K562 (cell line): ENCODE data around the gene HOXB3. TPM values are rescaled to one million over a fixed set of nuclear protein-coding genes. Genes with fewer than 3 reads are reported as not detected.

Experiments used
- ATAC-seq: fragments of 200-7000 bp; cut with Tn5 transposase; 3 replicates; pipeline ENCODE4 v1.9.1; 2020; ENCODE audit warnings: moderate library complexity
- BruUV-seq: library from RNA; stranded (reverse); fragments of 400-500 nt; replicated peaks from 2 replicates; lab custom pipeline; 2021; lab: Mats Ljungman, UMichigan
- CTCF ChIA-PET: fragments of 300-600 bp; formaldehyde crosslinking; extraction: SDS; loops from one replicate; lab custom pipeline; 2021; ENCODE audit warnings: low intra/inter-chr PET ratio; lab: Yijun Ruan, JAX
- POLR2A ChIA-PET: fragments of 300-600, 350-650 bp; sonication (Branson Sonifier 250); formaldehyde crosslinking; extraction: SDS; loops from one replicate; lab custom pipeline; 2021; ENCODE audit warnings: antibody characterized with exemption, inconsistent platforms; lab: Yijun Ruan, JAX
- DNase-seq, 4 experiments: peaks; one replicate each; pipeline versions ENCODE4 v3.0.0 to v3.0.0-alpha.2; 2011 to 2018; ENCODE audit warnings: low spot score in 3 of 4, mixed read lengths in 3 of 4; ENCODE audit errors: extremely low read depth in 1 of 4
- FAIRE-seq: peaks from 2 replicates; lab custom pipeline; 2011; peaks lifted over from hg19 to GRCh38; lab: Jason Lieb, UNC
- H2AFZ ChIP-seq: 2 replicates; pipeline ENCODE4 v1.6.0; 2011; ENCODE audit warnings: low read depth, low read length, control low read depth, inconsistent platforms
- H3K27ac ChIP-seq: fragments of 200-600 bp; 3 replicates; pipeline ENCODE4 v1.8.0; 2011; ENCODE audit warnings: low read depth, mild to moderate bottlenecking, control low read depth, inconsistent platforms, low read length, moderate library complexity, mixed read lengths; ENCODE audit errors: extremely low read depth
- H3K27me3 ChIP-seq, 2 experiments: fragments of 300-600 bp in 1 of 2; 2 replicates in 1 of 2; 3 replicates in 1 of 2; pipeline versions ENCODE4 v1.6.0 to v1.8.0; 2011; ENCODE audit warnings: inconsistent platforms in 2 of 2, low read length in 2 of 2, mild to moderate bottlenecking in 1 of 2, mixed read lengths in 1 of 2, moderate library complexity in 1 of 2; ENCODE audit not compliant: control insufficient read depth in 2 of 2, insufficient read depth in 2 of 2
- H3K36me3 ChIP-seq: fragments of 300-600 bp; 3 replicates; pipeline ENCODE4 v1.8.0; 2011; ENCODE audit warnings: mild to moderate bottlenecking, low read length, inconsistent platforms; ENCODE audit not compliant: control insufficient read depth, insufficient read depth
- H3K4me1 ChIP-seq, 2 experiments: fragments of 200-600 bp in 1 of 2; replicated peaks in 1 of 2; 2 replicates in 1 of 2; 3 replicates in 1 of 2; pipeline versions ENCODE4 v1.5.1 to v1.8.0; 2011; ENCODE audit warnings: inconsistent platforms in 2 of 2, low read length in 2 of 2, mild to moderate bottlenecking in 1 of 2, mixed read lengths in 1 of 2, moderate library complexity in 1 of 2; ENCODE audit not compliant: control insufficient read depth in 2 of 2, insufficient read depth in 2 of 2
- H3K4me2 ChIP-seq: 2 replicates; pipeline ENCODE4 v1.6.1; 2011; ENCODE audit warnings: low read length, control low read depth, inconsistent platforms, mixed read lengths; ENCODE audit not compliant: insufficient read depth
- H3K4me3 ChIP-seq: fragments of 200-600 bp; sonication (generic), shearing (Covaris generic); 2 replicates; pipeline ENCODE4 v1.5.1; 2016; ENCODE audit warnings: control low read depth, inconsistent platforms
- H3K79me2 ChIP-seq: fragments of 200-600 bp; 3 replicates; pipeline ENCODE4 v1.8.0; 2011; ENCODE audit warnings: low read length, inconsistent platforms; ENCODE audit not compliant: control insufficient read depth, insufficient read depth
- H3K9ac ChIP-seq, 2 experiments: 2 replicates each; pipeline versions ENCODE4 v1.6.0 to v1.6.1; 2011; ENCODE audit warnings: low read depth in 2 of 2, low read length in 2 of 2, control low read depth in 1 of 2, inconsistent platforms in 1 of 2, mild to moderate bottlenecking in 1 of 2, mixed read lengths in 1 of 2; ENCODE audit not compliant: insufficient read depth in 1 of 2
- H3K9me1 ChIP-seq: one replicate; pipeline ENCODE4 v1.6.0; 2011; ENCODE audit warnings: inconsistent platforms, mild to moderate bottlenecking, low read length, moderate library complexity; ENCODE audit not compliant: control insufficient read depth, insufficient read depth
- H3K9me3 ChIP-seq: replicated peaks from 2 replicates; pipeline ENCODE4 v1.5.1; 2011; ENCODE audit warnings: low read depth, low read length, inconsistent platforms; ENCODE audit not compliant: control insufficient read depth, insufficient read depth
- H4K20me1 ChIP-seq: replicated peaks from 2 replicates; pipeline ENCODE4 v1.6.1; 2011; ENCODE audit warnings: low read length, inconsistent platforms, mixed read lengths; ENCODE audit not compliant: control insufficient read depth, insufficient read depth
- EWSR1 ChIP-seq: fragments of 450-650 bp; IDR thresholded peaks from 2 replicates; pipeline ENCODE4 v1.6.1; 2018; ENCODE audit warnings: borderline replicate concordance, mild to moderate bottlenecking, low read depth, moderate library complexity; ENCODE audit not compliant: partially characterized antibody
- HIVEP1 ChIP-seq: fragments of 250-450 bp; sonication (Bioruptor Pico); IDR thresholded peaks from 2 replicates; pipeline ENCODE4 v1.4.0; 2020; ENCODE audit warnings: mild to moderate bottlenecking
- NUFIP1 ChIP-seq: fragments of 450-650 bp; IDR thresholded peaks from 2 replicates; pipeline ENCODE4 v1.6.1; 2018; ENCODE audit not compliant: partially characterized antibody
- RCOR1 ChIP-seq, 2 experiments: IDR thresholded peaks; 2 replicates each; pipeline ENCODE4 v1.6.1; 2012; ENCODE audit warnings: low read depth in 2 of 2, low read length in 2 of 2, borderline replicate concordance in 1 of 2, improper control_type of control experiment in 1 of 2
- ZNF124 ChIP-seq: sonication (generic); formaldehyde crosslinking; IDR thresholded peaks from 2 replicates; pipeline ENCODE4 v1.8.1; 2022; ENCODE audit warnings: missing genetic modification reagents
- ZNF165 ChIP-seq: fragments of 250-450 bp; sonication (Bioruptor Pico); IDR thresholded peaks from 2 replicates; pipeline ENCODE4 v1.4.0; 2020; ENCODE audit warnings: borderline replicate concordance
- ZNF311 ChIP-seq: fragments of 250-450 bp; sonication (Bioruptor Pico); IDR thresholded peaks from 2 replicates; pipeline ENCODE4 v1.4.0; 2020; ENCODE audit warnings: mild to moderate bottlenecking, moderate library complexity
- ZNF76 ChIP-seq: fragments of 250-450 bp; sonication (Bioruptor Pico); IDR thresholded peaks from 2 replicates; pipeline ENCODE4 v1.4.0; 2020; ENCODE audit warnings: mild to moderate bottlenecking, moderate library complexity, borderline replicate concordance
- WGBS: fragments of 100-300 bp; shearing (Covaris generic); methylation state at CpG from one replicate; pipeline ENCODE4 v1.1.6; 2016; ENCODE audit warnings: low coverage, mixed read lengths; ENCODE audit not compliant: insufficient coverage; ENCODE audit errors: missing lambda C conversion rate; 5-methylcytosine and 5-hydroxymethylcytosine counted together
- in situ Hi-C: fragments of 300-500 bp; cut with MboI; formaldehyde crosslinking; loops from 4 replicates; pipeline ENCODE4 v1.15.0; 2018; ENCODE audit warnings: inconsistent platforms, mixed read lengths
- intact Hi-C: fragments of 100-400 bp; cut with micrococcal nuclease; formaldehyde crosslinking; loops from 2 replicates; pipeline ENCODE4 v1.14.2; 2022
- polyA plus RNA-seq, 8 experiments: library from polyadenylated mRNA; depleted of rRNA in 4 of 8; stranded (reverse) in 5 of 8; unstranded in 3 of 8; fragments of >200 nt; fragmentation: Nextera tagmentation in 2 of 8; fragmentation: Illumina TruSeq in 1 of 8; extraction: Ambion mirVana in 2 of 8; extraction: Trizol in 1 of 8; gene quantifications; 2 replicates each; pipeline versions ENCODE4 v1.2.1 to v1.2.3, GENCODE V29; 2011 to 2014; ENCODE audit warnings: inconsistent platforms in 1 of 8, missing spikeins in 1 of 8
- total RNA-seq, 7 experiments: library from RNA; depleted of rRNA in 6 of 7; stranded (reverse); fragments of >200 nt in 6 of 7; fragmentation: Illumina TruSeq in 2 of 7; extraction: Trizol in 2 of 7; gene quantifications; 2 replicates each; pipeline versions ENCODE4 v1.2.1 to v1.2.3, GENCODE V29; 2011 to 2021; ENCODE audit warnings: low replicate concordance in 1 of 7
- TF ChIP-seq, protein P1 (sequence below): fragments of 250-450 bp; sonication (Bioruptor Pico); IDR thresholded peaks from 2 replicates; pipeline ENCODE4 v1.8.0; 2021; ENCODE audit warnings: borderline replicate concordance, mild to moderate bottlenecking, moderate library complexity; ENCODE audit not compliant: poor library complexity, severe bottlenecking
- TF ChIP-seq, protein P2 (sequence below): fragments of 250-450 bp; sonication (Bioruptor Pico); IDR thresholded peaks from 2 replicates; pipeline ENCODE4 v1.5.0; 2021
- TF ChIP-seq, protein P3 (sequence below): fragments of 250-450 bp; sonication (Bioruptor Pico); IDR thresholded peaks from 2 replicates; pipeline ENCODE4 v1.8.0; 2021; ENCODE audit warnings: mild to moderate bottlenecking, moderate library complexity
- TF ChIP-seq, protein P4 (sequence below): sonication (generic); formaldehyde crosslinking; IDR thresholded peaks from 2 replicates; pipeline ENCODE4 v1.8.0; 2023; ENCODE audit warnings: missing genetic modification reagents, mild to moderate bottlenecking, borderline replicate concordance

The HOXB3 gene
- total and polyA plus RNA-seq, 9 of the 15 experiments (the other 6 are each of a cell fraction or from before 2014, with no cell fraction given): 2.4 to 41.3 (median 20.2) TPM

DNA sequence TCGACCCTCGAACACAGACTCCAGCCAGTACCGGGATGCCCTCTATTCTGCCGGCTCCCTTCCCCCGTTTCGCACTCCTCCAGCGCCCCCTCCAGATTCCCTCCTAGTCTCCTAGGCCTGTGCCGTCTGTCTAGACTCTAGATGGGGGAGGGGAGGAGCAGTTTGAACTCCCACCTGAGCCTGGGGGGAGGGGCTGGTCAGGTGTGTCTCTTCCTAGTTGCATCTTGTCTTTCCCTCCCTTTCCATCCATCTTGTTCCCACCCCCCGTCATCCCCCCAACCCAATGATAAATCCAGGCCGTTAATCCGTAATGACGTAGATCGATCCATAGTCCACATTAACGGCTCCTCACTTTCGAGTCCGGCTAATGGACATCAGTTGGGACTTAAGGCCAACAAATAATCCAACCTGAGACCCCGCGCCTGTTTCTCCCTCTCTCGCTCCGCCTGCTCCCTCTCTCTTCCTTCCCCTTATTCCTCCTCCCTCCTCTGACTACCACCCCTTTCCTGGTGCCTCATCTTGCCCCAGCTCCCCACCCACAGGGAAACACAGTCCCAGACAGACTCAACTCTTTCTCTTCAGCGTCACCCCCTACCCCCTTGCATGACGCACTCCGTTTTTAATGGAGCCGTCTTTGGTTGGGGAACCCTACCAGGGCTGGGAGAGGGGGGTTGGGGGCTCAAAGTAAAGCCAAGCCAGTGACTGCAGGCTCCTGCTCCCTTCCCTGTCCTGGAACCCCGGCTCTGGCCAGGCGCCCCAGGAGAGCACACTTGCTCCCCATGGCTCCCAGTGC, 6.9 kb upstream of the HOXB3 start:
- Histone ChIP-seq H3K4me1 (peaks cover 24 to 56% of the 10 kb centered on the region in 2 experiments; a peak in 4 of 5 replicates), H3K4me2 (no peak overlapping the region), H4K20me1 (no peaks in the 10 kb centered on the region; the same call in 1 of the 2 replicates), H3K27ac (no peak overlapping the region), H3K9me3 (no peaks in the 10 kb centered on the region), H3K36me3 (no peaks in the 10 kb centered on the region; the same call in 2 of the 3 replicates), H3K9me1 (no peaks in the 10 kb centered on the region), H2AFZ (no peak overlapping the region), H3K4me3 (no peak overlapping the region), H3K27me3 (no peaks in the 10 kb centered on the region), H3K9ac (no peak overlapping the region), H3K79me2 (peaks cover 34% of the 10 kb centered on the region)
- ChIA-PET POLR2A (no interaction called here), CTCF (interaction anchor here (0.6 kb wide), 2 partner anchors 21 to 105 kb away, joined by 3 read pairs; no protein-coding TSS in a partner anchor)
- FAIRE-seq (no peak), ATAC-seq (no peak), DNase-seq (no peak)
- in situ Hi-C loops: no loop called here
- intact Hi-C loops: no loop called here
- no TSS peak for BruUV-seq
- WGBS: 95% methylated on average over 17 of the region's 26 CpGs
- TF ChIP-seq, protein P1, sequence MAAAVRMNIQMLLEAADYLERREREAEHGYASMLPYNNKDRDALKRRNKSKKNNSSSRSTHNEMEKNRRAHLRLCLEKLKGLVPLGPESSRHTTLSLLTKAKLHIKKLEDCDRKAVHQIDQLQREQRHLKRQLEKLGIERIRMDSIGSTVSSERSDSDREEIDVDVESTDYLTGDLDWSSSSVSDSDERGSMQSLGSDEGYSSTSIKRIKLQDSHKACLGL (CRISPR knock-in tag): no peak
- TF ChIP-seq, protein P2, sequence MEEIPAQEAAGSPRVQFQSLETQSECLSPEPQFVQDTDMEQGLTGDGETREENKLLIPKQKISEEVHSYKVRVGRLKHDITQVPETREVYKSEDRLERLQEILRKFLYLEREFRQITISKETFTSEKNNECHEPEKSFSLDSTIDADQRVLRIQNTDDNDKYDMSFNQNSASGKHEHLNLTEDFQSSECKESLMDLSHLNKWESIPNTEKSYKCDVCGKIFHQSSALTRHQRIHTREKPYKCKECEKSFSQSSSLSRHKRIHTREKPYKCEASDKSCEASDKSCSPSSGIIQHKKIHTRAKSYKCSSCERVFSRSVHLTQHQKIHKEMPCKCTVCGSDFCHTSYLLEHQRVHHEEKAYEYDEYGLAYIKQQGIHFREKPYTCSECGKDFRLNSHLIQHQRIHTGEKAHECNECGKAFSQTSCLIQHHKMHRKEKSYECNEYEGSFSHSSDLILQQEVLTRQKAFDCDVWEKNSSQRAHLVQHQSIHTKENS (CRISPR knock-in tag): no peak
- TF ChIP-seq ZNF124 (CRISPR knock-in tag) (no peak), ZNF311 (CRISPR knock-in tag) (no peak), HIVEP1 (CRISPR knock-in tag) (no peak), NUFIP1 (no peak), ZNF165 (CRISPR knock-in tag) (no peak), ZNF76 (no peak), EWSR1 (no peak), RCOR1 (IDR thresholded peaks at IDR 0.05; ENCODE audit: borderline replicate concordance in 1 of 2, low read depth in 2 of 2, low read length in 2 of 2) (no peak)
- TF ChIP-seq, protein P3, sequence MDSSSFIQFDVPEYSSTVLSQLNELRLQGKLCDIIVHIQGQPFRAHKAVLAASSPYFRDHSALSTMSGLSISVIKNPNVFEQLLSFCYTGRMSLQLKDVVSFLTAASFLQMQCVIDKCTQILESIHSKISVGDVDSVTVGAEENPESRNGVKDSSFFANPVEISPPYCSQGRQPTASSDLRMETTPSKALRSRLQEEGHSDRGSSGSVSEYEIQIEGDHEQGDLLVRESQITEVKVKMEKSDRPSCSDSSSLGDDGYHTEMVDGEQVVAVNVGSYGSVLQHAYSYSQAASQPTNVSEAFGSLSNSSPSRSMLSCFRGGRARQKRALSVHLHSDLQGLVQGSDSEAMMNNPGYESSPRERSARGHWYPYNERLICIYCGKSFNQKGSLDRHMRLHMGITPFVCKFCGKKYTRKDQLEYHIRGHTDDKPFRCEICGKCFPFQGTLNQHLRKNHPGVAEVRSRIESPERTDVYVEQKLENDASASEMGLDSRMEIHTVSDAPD: no peak
- TF ChIP-seq, protein P4, sequence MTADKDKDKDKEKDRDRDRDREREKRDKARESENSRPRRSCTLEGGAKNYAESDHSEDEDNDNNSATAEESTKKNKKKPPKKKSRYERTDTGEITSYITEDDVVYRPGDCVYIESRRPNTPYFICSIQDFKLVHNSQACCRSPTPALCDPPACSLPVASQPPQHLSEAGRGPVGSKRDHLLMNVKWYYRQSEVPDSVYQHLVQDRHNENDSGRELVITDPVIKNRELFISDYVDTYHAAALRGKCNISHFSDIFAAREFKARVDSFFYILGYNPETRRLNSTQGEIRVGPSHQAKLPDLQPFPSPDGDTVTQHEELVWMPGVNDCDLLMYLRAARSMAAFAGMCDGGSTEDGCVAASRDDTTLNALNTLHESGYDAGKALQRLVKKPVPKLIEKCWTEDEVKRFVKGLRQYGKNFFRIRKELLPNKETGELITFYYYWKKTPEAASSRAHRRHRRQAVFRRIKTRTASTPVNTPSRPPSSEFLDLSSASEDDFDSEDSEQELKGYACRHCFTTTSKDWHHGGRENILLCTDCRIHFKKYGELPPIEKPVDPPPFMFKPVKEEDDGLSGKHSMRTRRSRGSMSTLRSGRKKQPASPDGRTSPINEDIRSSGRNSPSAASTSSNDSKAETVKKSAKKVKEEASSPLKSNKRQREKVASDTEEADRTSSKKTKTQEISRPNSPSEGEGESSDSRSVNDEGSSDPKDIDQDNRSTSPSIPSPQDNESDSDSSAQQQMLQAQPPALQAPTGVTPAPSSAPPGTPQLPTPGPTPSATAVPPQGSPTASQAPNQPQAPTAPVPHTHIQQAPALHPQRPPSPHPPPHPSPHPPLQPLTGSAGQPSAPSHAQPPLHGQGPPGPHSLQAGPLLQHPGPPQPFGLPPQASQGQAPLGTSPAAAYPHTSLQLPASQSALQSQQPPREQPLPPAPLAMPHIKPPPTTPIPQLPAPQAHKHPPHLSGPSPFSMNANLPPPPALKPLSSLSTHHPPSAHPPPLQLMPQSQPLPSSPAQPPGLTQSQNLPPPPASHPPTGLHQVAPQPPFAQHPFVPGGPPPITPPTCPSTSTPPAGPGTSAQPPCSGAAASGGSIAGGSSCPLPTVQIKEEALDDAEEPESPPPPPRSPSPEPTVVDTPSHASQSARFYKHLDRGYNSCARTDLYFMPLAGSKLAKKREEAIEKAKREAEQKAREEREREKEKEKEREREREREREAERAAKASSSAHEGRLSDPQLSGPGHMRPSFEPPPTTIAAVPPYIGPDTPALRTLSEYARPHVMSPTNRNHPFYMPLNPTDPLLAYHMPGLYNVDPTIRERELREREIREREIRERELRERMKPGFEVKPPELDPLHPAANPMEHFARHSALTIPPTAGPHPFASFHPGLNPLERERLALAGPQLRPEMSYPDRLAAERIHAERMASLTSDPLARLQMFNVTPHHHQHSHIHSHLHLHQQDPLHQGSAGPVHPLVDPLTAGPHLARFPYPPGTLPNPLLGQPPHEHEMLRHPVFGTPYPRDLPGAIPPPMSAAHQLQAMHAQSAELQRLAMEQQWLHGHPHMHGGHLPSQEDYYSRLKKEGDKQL (CRISPR knock-in tag): no peak
